Measurements from ENCODE around the gene SORCS2.

SORCS2 gene

DNA sequence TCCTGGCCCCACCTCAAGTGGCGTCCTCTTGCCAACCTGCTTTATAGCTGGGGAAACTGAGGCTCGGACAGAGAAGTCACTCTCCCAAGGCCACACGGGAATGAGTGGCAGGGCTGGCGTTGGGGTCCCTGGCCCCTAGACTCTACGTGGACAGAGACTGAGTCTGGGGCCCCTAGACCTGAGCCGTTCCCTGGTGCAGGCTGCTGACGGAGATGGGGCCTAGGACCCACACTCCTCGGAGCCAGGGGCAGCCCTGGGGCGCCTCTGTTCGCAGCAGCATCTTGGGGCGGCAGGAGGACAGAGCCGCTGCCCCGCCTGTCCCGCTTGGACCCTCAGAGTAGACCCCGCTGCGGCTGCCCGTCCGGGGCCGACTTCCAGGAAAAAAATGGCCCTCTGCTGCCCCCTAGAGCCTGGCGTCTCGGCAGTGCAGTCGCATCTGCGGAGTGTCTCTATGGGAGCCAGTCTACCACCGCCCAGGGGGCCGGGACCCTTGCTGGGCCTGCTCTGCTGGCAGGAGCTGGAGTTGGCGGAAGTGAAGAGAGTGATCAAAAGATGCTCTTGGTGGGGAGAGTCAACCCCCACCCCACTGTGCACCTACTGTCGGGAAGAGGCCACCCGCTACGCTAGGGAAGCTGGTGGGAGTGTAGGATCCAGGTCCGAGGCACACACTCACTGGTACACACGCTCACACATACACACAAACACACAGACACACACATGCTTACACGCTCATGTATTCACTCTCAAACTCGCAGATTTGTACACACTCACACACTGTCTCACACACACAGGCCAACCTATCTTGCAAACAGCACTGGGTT, 527.2 kb downstream of the SORCS2 start:
- H3K9ac ChIP-seq (ENCODE audit: low read length): no peak overlapping the region
- TF ChIP-seq, protein P1, sequence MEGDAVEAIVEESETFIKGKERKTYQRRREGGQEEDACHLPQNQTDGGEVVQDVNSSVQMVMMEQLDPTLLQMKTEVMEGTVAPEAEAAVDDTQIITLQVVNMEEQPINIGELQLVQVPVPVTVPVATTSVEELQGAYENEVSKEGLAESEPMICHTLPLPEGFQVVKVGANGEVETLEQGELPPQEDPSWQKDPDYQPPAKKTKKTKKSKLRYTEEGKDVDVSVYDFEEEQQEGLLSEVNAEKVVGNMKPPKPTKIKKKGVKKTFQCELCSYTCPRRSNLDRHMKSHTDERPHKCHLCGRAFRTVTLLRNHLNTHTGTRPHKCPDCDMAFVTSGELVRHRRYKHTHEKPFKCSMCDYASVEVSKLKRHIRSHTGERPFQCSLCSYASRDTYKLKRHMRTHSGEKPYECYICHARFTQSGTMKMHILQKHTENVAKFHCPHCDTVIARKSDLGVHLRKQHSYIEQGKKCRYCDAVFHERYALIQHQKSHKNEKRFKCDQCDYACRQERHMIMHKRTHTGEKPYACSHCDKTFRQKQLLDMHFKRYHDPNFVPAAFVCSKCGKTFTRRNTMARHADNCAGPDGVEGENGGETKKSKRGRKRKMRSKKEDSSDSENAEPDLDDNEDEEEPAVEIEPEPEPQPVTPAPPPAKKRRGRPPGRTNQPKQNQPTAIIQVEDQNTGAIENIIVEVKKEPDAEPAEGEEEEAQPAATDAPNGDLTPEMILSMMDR (IDR thresholded peaks at IDR 0.05; ENCODE audit: low read depth, low read length): peak; percentile 76
- no peak for TF ChIP-seq EZH2phosphoT487 (IDR thresholded peaks at IDR 0.05; ENCODE audit: low read depth)

DNA sequence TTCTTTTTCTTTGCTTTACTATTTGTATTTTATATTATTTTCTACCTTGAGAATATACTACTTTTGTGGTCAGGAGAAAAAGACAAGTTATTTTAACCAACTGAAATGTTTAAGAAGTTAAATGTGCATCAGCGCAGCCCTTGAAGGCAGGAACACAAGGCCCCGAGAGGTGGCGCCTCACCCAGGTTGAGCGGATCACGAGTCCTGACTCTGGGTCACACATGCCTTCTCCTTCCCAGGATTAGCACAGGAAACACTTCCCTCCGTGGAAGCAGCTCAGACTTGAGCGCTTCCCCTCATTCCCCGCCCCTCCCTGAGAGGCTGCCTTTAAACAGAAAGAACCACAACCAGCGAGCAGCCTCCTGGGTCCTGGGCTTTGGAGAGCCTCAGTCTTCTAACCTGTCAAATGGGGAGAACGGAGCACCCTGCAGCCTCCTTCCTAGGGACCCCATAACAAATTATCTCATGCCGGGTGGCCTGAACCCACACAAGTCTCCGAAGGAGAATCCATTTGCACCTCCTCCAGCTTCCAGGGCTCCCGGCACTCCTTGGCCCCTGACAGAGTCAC, 529.7 kb downstream of the SORCS2 start:
- H3K79me2 ChIP-seq (ENCODE audit: low read length): no peaks in the 10 kb centered on the region
- no peak overlapping the region for H3K4me3 ChIP-seq (ENCODE audit: low read length)
- no peak overlapping the region for H3K4me2 ChIP-seq (ENCODE audit: low read length)
- H3K36me3 ChIP-seq (replicated peaks; ENCODE audit: low read depth, low read length): no peaks in the 10 kb centered on the region
- H3K4me1 ChIP-seq (ENCODE audit: low read length): peaks cover 4% of the 10 kb centered on the region
- no peak overlapping the region for H2AFZ ChIP-seq (ENCODE audit: low read depth, low read length)
- no peaks in the 10 kb centered on the region for H4K20me1 ChIP-seq (ENCODE audit: insufficient read depth, low read length)
- H3K27ac ChIP-seq (ENCODE audit: low read length): no peak overlapping the region
- H3K9ac ChIP-seq (ENCODE audit: low read length): no peak overlapping the region
- no peaks in the 10 kb centered on the region for H3K9me3 ChIP-seq (ENCODE audit: insufficient read depth, low read length)
- no peak for TF ChIP-seq EZH2phosphoT487 (IDR thresholded peaks at IDR 0.05; ENCODE audit: low read depth)
- TF ChIP-seq, protein P1 (IDR thresholded peaks at IDR 0.05; ENCODE audit: low read depth, low read length): no peak
- H3K27me3 ChIP-seq (ENCODE audit: low read depth, low read length): peaks cover 10% of the 10 kb centered on the region; the same call in 1 of the 2 replicates

More for the DNA sequence above, 527.2 kb downstream of the SORCS2 start:
- Histone ChIP-seq H2AFZ (ENCODE audit: low read depth, low read length) (no peak overlapping the region), H3K36me3 (replicated peaks; ENCODE audit: low read depth, low read length) (no peaks in the 10 kb centered on the region), H4K20me1 (ENCODE audit: insufficient read depth, low read length) (no peaks in the 10 kb centered on the region), H3K27me3 (ENCODE audit: low read depth, low read length) (peaks cover 10% of the 10 kb centered on the region; the same call in 1 of the 2 replicates), H3K4me3 (ENCODE audit: low read length) (peak overlapping the region; percentile 22), H3K4me1 (ENCODE audit: low read length) (peaks cover 25% of the 10 kb centered on the region), H3K9me3 (ENCODE audit: insufficient read depth, low read length) (no peaks in the 10 kb centered on the region), H3K79me2 (ENCODE audit: low read length) (no peaks in the 10 kb centered on the region), H3K4me2 (ENCODE audit: low read length) (peak overlapping the region; percentile 43; the same call in 1 of the 2 replicates), H3K27ac (ENCODE audit: low read length) (no peak overlapping the region)

DNA sequence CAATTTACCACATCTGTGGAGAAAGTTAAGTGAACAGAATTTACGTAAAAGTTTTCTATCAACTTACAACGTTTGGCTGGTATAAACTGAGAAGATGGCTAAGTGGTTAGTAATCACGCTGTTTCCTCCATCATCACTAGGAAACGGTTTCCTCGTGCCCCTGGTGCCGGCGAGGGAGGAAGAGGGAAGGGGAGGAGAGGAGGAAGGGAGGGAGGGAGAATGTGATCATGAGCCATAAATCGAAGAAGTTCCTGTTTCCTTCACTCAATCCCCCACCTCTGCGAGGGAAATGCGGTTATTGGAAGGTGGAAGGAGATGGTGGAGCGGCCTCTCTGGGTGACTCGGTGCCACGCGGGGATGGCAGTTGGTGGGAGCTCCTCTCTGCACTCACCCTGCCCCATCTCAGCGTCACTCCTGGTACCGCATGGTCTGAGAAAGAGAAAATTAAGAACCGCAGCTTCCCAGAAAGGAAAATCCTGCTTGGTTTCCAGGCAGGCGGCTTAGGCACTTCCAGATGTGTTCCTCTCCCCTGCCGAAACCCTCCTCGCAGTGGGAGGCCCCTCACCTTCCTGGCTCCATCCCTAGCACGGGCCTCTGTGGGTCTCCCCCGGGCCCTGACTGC, 530.5 kb downstream of the SORCS2 start:
- Histone ChIP-seq H3K4me2 (ENCODE audit: low read length) (no peak overlapping the region), H3K9me3 (ENCODE audit: insufficient read depth, low read length) (no peaks in the 10 kb centered on the region), H3K27me3 (ENCODE audit: low read depth, low read length) (peaks cover 10% of the 10 kb centered on the region; the same call in 1 of the 2 replicates), H3K79me2 (ENCODE audit: low read length) (no peaks in the 10 kb centered on the region), H3K27ac (ENCODE audit: low read length) (no peak overlapping the region), H3K9ac (ENCODE audit: low read length) (no peak overlapping the region), H4K20me1 (ENCODE audit: insufficient read depth, low read length) (no peaks in the 10 kb centered on the region), H2AFZ (ENCODE audit: low read depth, low read length) (no peak overlapping the region), H3K36me3 (replicated peaks; ENCODE audit: low read depth, low read length) (no peaks in the 10 kb centered on the region), H3K4me1 (ENCODE audit: low read length) (no peaks in the 10 kb centered on the region), H3K4me3 (ENCODE audit: low read length) (no peak overlapping the region)
- TF ChIP-seq, protein P1 (IDR thresholded peaks at IDR 0.05; ENCODE audit: low read depth, low read length): no peak
- no peak for TF ChIP-seq EZH2phosphoT487 (IDR thresholded peaks at IDR 0.05; ENCODE audit: low read depth)

DNA sequence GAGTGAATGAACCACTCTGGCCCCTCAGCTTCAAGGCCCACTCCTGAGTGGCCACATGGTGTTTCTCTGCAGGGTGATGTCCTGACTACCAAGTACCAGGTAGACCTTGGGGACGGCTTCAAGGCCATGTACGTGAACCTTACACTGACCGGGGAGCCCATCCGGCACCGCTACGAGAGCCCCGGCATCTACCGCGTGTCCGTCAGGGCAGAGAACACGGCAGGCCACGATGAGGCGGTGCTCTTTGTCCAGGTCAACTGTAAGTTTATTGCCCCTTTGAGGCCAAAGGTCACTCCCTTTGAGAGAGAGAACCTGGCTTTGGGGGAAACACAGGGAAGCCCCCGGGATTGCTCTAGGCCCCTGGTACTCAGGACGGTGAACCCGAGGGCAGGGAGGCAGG, 531.3 kb downstream of the SORCS2 start:
- Histone ChIP-seq H3K79me2 (ENCODE audit: low read length) (no peaks in the 10 kb centered on the region), H3K9ac (ENCODE audit: low read length) (no peak overlapping the region), H3K4me2 (ENCODE audit: low read length) (no peak overlapping the region), H3K9me3 (ENCODE audit: insufficient read depth, low read length) (no peaks in the 10 kb centered on the region), H3K36me3 (replicated peaks; ENCODE audit: low read depth, low read length) (no peaks in the 10 kb centered on the region), H3K4me1 (ENCODE audit: low read length) (no peaks in the 10 kb centered on the region), H3K27ac (ENCODE audit: low read length) (no peak overlapping the region), H4K20me1 (ENCODE audit: insufficient read depth, low read length) (no peaks in the 10 kb centered on the region), H3K27me3 (ENCODE audit: low read depth, low read length) (peaks cover 10% of the 10 kb centered on the region; the same call in 1 of the 2 replicates), H3K4me3 (ENCODE audit: low read length) (no peak overlapping the region), H2AFZ (ENCODE audit: low read depth, low read length) (no peak overlapping the region)
- TF ChIP-seq EZH2phosphoT487 (IDR thresholded peaks at IDR 0.05; ENCODE audit: low read depth): no peak
- TF ChIP-seq, protein P1 (IDR thresholded peaks at IDR 0.05; ENCODE audit: low read depth, low read length): no peak
